Measurements from ENCODE around the gene SLC24A3.
A peak's percentile ranks its signal among the peaks of the same experiment; 100 is the strongest.

SLC24A3 gene

DNA sequence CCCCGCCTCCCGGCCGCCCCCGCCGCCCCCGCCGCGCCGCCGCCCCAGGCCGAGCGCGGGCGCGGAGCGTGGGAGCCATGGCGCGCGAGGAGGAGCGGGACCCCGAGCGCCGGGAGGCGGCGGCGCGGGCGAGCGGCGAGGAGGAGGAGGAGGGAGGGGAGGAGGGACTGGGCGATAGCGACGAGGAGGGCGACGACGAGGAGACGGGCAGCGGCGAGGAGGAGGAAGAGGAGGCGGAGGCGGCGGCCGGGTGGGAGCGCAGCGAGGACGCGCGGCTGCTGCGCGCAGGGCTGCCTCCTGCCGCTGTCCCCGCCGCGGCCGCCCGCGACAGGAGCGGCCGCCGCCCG is at the start of gene SLC24A3:
SLC24A3 (plus strand) TSS at position 174 of the 347 bp plus-strand sequence.
- DNase-seq: peak; percentile 75

DNA sequence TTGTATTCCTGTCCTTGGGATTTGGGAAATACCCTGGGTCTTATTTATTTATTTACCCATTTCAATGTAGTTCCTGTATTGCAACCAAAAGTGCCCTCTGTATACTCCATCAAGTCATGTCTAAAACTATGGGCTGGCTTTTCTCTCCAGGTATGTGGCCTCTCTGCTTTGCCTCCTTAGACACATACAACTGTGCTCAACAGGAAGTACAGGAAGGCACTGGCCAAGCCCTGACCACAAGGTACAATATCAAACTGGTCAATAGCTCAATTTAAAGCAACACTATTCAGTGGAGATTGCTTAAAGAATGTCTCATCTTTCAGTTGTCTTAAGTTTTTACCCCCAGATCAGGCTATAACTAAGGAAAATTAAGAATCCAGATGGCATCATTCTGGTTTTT is 42.3 kb upstream of the SLC24A3 start:
- DNase-seq: no peak

DNA sequence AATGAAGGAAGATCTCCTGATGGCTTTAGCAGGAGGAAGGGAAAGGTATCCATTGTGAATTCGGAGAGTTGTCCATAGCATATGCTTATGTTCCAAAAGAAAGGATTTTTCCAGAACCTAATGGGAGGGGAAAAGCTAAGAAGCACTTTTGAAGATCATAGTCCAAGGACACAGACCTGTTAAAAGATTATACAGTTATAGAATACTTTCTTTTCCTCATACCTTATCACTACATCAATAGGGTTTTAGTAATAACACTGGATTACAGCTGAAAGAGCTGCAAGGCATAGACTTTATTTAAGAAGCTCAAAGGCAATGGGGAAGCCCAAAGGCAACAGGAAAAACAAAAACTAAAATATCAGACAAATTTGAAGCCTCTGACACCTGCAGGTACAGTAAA is 39.8 kb upstream of the SLC24A3 start:
- no peak for DNase-seq

DNA sequence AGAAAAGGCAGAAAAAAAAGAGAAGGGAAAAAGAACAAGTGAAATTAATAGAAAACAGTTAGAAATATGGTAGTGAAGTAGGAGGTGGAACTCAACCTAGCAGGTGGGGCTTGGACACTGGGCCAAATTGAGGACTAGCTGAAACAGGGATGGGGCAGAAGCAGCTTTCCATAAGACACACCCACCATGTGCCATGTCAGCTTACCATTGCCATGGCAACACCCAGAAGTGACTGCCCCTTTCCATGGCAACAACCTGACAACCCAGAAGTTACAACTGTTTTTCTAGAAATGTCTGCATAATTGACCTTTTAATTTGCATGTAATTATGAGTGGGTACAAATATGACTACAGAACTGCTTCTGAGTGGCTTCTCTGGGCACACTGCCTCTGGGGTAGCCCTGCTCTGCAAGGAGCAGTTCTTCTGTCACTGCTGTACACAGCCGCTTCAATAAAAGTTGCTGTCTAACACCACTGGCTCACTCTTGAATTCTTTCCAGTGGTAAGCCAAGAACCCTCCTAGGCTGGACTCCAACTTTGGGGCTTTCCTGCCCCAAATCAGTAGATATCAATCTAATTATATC is 35.9 kb upstream of the SLC24A3 start:
- DNase-seq: no peak

DNA sequence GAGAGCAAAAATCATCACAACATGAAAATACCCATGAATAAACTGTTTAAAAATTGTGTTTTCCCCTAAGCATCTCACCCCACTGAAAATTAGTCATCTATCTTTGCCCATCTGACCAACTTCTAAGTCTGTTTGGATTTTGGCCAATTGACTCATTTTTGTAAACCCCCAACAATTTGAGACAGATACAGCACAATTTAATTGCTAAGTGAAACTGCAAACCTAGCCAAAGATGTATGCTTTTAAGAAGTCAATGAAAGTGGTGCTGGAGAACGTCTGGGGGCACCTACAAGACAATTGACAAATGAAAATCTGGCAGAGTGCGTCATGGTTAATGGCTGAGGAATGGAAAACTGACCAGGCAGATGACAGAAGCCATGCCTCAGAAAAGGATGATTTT is 30.9 kb upstream of the SLC24A3 start:
- DNase-seq: no peak

DNA sequence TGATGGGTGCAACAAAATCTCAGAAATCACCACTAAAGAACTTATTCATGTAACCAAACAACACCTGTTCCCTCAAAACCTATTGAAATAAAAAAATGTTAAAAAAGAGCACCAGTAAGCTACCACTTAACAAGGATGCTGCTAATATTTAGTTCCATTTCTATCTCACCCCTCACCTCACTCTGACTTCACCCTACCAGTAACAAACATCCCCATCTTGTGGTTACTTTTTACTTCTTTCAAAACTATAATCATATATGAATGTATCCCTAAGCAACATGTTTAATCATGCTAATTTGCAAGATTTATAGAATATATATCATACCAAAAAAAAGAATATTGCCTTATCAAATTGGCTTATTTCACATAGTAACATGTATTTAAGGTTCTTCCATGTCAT is 27.4 kb upstream of the SLC24A3 start:
- no peak for DNase-seq

DNA sequence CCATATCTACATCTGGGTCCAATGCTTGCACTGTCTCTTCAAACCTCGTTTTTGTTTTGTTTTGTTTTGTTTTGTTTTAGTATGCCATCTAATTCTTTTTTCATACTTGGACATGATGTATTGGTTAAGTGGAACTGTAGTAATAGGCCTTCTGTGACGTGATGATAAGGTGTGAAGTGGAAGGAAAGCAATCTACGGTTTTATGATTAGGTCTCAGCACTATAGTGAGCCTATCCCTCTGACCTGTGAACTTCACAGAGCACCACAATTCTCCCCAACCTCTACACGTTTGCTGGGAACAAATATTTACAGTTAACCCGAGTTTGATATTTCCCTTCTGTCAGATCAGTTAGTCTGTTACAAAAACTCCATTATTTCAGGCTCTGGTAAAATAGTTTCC is 19.1 kb upstream of the SLC24A3 start:
- no peak for DNase-seq

DNA sequence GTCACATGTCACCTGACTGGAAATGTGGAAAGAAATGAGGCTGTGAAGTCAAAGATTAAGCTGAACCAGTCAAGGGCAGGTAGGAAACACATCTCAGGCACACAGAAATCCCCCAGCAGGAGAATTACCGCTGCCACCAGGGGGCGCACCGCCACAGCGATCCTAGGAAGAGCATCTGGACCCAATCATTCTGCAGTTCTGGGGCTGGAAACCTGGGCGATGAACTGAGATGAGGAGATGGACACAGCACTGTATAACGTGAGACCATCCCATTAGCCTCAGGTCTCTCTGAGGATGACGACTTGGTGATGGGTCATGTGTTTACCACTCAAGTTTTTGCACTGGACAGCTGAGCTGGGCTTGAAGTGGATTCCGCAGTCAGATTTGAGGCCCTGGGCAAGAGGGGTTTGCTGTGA is 6.5 kb upstream of the SLC24A3 start:
- DNase-seq: peak; percentile 33

DNA sequence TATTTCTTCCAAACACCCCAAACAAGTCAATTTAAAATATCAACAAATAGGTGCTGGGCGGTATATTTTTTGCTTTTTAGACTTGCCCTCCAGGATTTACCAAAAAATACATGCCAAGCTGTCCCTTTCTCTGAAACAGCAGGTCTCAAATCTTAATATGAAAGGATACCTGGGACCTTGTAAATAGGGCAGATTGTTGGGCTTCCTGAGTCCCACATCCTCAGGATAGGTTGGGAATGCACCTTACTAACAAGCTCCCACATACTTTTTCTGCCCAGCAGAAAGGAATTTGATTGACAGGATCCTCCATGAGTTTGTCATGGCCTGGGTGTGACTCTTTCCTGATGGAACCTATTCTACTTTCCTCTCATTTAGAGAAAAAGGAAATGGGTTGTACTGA is 4.9 kb upstream of the SLC24A3 start:
- no peak for DNase-seq

DNA sequence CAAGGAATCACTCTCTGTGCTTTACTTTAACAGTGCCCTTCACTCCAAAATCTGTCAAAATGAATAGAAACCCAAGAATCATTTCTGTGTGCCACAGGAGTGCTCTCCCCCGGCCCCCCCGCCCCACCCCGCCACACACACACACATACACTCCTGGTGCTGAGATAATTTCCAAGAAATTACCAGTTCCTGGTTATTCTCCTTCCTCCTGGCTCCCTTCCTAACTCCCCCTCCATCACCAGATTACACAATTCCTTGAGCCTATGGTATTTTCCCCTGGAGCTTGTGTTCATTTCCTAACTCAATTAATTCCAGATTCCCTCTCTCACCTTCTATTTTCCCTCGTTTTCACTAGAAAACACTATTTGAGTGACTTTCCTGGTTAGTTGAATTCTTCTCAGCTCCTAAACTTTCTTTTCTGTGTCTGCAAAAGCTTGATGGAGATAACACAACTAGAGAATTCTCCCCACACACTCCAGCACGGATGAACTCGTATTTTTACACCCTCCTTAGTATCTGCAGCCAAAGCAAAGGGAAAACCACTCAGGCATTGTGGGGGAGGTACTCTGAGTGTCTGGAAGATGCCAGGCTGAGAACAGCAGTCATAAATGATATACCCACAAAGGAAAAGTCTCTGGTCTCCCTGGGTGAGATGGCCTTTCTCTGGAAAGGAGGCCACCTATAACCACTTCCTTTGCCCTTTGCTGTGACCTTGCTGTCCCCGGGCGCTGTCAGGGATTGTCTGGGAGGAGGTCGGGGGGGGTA is 1.9 kb upstream of the SLC24A3 start:
- DNase-seq: no peak

DNA sequence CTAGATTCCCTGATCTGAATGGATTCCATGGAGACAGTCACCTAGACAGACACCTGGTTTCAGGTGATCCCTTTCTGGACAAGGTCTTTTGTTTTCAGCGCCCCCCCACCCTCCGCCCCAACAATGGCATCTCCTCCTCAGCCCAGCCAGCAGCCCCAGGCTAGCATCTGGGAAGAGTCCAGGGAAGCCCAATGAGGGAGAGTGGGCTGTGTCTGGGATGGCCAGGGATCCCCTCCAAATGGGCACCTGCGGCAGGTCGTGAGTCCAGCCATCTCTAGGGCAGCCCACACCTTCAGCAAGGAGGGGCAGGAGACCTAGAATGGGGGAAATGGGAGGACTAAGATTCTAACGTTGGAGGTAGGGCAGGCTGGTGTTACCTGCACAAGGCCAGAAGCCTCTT is 1.2 kb upstream of the SLC24A3 start:
- no peak for DNase-seq

DNA sequence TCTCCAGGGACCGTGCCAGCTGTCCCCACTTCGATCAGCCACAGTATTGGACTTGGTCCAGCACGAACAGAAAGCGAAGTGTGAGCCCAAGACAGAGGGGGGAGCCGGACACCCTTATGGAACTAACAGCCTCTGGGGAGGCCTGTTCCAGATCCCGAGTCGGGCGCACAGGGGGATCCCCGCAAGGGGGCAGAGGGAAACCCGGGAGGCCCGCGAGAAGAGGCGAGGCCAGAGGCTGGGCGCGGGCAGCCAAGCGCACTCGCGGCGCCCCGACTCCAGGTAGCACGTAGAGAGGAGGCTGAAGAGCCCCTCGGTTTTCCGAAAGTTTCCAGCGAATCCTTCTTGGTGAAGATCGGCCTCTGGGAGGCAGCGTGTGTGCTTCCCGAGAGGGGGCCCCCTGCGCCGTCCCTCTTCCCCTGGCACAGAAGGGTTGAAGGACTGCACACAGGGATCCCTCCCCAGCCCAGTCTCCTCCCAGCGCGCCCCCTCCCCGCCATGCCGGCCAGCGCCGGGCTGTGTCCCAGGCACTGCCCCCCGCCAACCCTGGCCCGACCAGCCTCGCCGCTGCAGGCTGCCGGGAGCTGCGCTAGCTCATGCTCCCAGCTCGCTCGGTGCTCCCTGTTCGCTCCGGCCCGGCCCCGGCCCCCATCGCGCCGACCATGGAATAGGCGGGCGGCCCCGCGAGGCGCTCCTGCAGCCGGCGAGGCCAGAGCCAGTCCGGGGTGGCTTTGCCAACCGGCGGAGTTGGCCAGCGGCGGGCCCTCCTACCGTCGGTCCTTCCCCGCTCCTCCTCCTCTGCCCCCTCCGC is 577 bp upstream of the SLC24A3 start:
- DNase-seq: peak; percentile 70

DNA sequence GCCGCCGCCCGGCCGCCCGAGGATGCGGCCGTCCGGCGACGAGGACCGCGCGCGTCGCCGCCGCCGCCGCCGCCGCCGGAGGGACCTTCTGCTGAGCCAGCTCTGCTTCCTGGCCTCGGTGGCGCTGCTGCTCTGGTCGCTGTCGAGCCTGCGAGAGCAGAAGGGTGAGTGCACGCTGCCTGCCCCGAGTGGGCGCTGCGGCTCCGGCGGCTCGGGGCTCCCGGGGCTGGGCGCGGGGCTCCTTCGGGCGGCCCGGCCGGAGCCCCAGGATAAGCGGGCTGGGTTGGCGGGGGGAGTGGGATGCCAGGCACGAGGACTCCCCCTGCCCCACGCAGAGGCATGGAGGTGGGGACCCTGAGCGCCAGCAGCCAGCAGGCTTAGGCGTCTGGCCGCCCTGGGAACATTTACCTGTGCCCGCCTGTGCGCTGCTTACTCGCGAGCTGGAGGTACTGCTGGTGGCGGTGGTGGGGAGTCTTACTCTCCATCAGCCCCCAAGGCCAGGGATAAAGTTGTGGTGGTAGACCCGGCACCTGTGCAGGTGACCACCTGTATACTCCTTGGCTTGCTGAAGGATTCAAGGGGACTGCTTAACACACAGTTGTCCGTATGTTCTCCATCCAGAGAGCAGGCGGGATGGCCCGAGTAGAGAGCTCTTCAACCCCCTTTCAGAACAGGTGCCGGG is 520 bp downstream of the SLC24A3 start:
- peak; percentile 80 for DNase-seq

DNA sequence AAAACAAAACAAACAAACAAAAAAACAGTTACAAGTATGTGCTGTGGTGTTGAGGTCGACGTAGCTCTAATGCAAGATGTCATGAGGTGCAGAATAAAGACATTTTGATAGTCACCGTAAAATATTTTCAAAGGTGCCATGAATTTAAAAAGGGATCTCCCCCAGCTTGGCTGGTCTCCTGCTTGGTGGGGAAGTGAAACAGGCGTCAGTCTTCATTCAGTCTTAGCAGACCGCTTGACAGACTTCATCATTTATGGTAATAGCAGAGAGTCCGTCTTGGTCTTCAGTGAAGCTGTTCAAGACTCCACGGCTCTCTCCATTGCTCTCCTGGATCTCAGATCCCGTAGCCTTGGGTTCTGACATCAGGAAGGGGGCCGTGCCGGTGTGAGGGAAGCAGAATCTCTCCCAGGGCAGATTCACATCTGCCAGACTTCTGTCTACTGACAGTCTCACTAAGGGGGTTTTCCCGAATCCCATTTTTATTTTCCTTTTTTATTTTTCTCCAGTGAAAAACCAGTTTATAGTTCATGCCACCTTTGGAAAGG is 1.6 kb downstream of the SLC24A3 start:
- no peak for DNase-seq

DNA sequence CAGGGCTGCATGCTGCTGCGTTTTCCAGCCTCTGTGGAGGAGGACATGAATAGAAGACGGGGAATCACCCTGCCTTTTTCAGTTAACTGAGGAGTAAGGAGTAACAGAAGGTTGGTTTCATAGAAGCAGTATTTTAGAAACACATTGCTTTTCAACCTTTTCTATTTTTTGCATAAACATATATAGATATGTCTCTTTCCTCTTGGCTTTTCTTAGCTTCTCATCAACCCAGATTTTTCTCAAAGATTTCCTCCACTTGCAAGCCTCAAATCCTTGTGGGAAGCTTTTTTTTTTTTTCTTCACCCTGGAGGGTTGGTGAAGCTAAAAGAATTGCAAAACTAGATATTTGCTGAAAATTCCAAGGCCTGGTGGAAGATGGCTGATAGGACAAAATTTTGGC is 6.0 kb downstream of the SLC24A3 start:
- DNase-seq: no peak

DNA sequence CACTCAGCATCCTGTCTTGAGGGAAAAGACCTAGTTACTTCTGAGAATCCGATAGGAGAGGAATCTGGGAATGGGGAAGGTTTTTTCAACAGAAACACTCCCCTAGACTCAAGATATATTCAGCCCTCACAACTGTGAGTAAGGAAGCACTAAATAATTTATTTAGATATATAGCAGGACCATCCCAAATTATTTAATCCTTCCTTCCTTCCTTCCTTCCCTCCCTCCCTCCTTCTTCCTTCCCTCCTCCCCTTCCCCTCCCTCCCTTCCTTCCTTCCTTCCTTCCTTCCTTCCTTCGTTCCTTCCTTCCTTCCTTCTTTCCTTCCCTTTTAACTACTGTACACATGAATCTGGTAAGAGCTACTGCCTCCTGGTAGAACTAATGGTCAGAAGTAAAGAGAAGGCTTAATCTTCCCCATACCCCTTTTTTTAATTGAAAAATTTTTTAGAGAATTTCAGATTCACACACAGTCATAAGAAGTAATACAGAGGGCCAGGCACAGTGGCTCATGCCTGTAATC is 10.1 kb downstream of the SLC24A3 start:
- no peak for DNase-seq

DNA sequence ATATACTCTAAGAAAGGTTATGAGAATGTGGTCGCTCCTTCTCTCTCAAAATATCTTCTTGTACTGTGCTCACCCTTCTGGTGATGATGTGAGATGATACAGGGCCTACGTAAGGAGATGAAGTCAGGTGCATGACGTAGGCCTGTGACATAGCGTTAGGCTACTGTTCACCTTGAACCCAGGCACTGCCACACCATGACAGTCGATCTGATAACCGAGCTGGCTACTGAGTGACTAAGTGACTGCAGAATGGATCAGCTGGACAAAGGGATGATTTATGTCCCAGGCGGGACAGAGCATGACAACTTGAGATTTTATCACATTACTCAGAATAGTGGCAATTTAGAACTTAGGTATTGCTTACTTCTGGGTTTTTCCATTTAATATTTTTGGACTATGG is 11.2 kb downstream of the SLC24A3 start:
- no peak for DNase-seq

DNA sequence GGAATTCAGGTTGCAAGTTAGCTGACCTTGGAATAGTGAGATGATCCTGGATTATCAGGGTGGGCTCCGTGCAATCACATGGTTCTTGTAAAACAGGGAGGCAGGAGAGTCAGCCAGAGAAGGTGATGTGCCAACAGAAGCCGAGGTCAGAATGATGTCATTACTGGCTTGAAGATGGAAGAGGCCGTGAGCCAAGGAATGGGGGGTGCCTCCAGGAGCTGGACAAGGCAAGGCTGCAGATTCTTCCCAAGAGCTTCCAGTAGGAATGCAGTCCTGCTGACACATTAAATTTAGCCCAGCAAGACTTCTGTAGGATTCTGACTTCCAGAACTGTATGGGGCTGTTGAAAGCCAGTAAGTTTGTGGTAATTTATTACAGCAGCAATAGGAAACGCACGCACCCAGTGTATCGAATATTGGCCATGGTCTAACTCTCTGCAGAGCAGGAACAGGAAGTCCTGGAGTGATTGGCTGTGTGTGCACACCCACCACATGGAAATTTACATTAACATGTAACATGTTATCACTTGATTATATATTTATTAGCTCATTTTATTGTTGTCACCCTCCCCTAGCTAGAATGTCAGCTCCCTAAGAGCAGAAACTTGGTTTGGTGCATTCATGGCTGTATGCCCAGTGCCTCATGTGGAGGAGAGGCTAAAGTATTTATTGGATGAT is 19.1 kb downstream of the SLC24A3 start:
- no peak for DNase-seq

DNA sequence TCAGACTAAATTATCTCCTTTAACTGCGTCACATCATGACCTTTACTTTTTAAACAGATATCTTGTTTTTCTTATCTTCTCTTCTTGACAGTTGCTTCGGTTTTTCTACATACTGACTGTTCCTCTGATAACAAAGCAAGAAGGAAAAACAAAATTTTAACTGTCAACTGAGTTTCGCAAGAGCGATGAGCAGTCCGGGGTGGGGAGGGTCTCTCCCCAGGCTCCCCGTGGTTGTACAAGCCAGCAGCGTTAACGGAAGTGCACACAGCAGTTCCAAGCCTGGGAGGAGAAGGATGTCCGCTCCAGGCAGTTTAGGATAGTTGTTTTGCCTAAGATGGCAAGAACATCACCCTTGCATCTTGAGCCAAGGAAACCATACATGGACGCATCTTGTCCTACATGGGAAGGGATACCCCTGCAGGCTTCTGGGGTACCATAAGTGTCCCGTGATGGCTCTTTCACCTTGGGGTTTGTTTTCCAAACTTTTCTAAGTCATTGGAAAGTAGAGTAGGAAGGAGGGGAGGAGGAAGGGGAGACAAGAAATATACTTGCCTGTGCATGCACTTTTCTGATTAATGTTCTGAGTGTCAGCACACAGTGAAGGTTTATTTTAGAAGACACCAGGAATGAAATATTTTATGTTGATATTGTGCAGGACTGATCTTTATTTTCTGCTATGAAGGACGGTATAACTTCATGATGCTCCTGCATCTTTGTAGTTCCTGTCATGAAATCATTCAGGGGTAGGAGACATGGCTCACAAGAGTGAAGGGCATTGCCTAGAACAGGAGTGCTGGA is 20.8 kb downstream of the SLC24A3 start:
- DNase-seq: no peak

DNA sequence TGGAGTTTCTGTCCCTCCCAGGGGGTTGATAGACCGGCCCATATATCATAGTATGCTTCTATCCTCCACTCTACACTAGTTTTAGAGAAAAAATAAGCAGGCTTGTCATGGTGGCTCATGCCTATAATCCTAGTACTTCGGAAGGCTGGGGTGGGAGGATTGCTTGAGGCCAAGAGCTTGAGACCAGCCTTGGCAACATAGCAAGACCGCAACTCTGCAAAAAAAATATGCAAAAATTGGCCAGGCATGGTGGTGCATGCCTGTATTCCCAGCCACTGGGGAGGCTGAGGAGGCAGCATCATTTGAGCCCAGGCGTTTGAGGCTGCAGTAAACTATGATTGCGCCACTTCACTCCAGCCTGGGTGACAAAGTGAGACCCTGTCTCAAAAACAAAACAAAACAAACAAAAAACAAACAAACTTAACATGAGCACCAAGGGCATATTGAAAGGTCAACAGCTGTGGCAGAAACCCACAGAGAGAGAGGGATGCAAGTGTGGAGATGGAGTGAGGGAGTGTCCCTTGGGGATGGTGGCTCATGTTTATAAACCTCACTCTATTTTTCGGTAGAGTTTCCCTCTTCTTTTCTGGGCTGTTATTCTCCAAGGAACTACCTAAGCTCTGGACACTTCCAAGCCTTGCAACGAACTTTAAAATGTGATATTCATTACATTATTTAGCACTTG is 24.1 kb downstream of the SLC24A3 start:
- DNase-seq: no peak

DNA sequence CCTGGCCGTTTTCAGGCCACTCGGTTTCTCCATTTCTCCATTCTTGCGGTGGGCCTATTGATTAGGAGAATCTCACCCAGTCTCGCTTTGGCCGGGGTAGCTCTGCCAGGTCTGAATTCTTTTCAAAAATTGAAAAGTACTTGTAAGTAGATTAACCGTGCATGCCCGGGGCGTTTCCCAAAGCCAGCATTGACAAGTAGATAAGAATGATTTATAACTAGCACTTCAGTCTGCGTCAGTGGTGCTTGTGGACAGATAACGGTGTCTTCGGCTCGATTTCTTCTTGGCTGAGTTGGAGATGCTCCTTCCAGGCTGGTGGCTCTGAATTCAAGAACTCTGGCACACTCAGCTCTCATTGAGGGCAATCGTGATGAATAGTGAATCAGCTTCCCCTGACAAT is 29.0 kb downstream of the SLC24A3 start:
- no peak for DNase-seq

Data from NCI-H510A (cell line).